CD14-positive monocyte (primary cell): Measurements from ENCODE around the gene S100A6. TPM values are rescaled to one million over a fixed set of nuclear protein-coding genes. Genes with fewer than 3 reads are reported as not detected.

Source experiments
- DNase-seq, 3 donors: peaks; one replicate each; pipeline ENCODE4 v3.0.0-alpha.2; 2011 to 2022
- H2AFZ ChIP-seq: 2 replicates; pipeline ENCODE4 v1.6.0; 2012; ENCODE audit warnings: mild to moderate bottlenecking, low read depth, low read length, inconsistent platforms; ENCODE audit not compliant: insufficient read depth, poor library complexity, severe bottlenecking
- H3K27ac ChIP-seq, 2 donors: 1 replicate in 1 of 2; 2 replicates in 1 of 2; pipeline ENCODE4 v1.5.1; 2012 to 2013; ENCODE audit warnings: low read length in 2 of 2, control low read depth in 1 of 2, inconsistent platforms in 1 of 2, low read depth in 1 of 2, mild to moderate bottlenecking in 1 of 2
- H3K27me3 ChIP-seq, 2 donors: one replicate each; pipeline versions ENCODE4 v1.6.0 to v1.6.1; 2011 to 2013; ENCODE audit warnings: low read length in 2 of 2; ENCODE audit not compliant: control insufficient read depth in 2 of 2, insufficient read depth in 2 of 2
- H3K36me3 ChIP-seq, 2 donors: replicated peaks in 1 of 2; 1 replicate in 1 of 2; 2 replicates in 1 of 2; pipeline versions ENCODE4 v1.5.1 to v1.6.1; 2012 to 2013; ENCODE audit warnings: low read length in 2 of 2, control low read depth in 1 of 2, inconsistent platforms in 1 of 2, mild to moderate bottlenecking in 1 of 2; ENCODE audit not compliant: insufficient read depth in 2 of 2, control insufficient read depth in 1 of 2
- H3K4me1 ChIP-seq, 2 donors: 1 replicate in 1 of 2; 2 replicates in 1 of 2; pipeline versions ENCODE4 v1.5.1 to v1.6.1; 2012 to 2013; ENCODE audit warnings: low read length in 2 of 2, control low read depth in 1 of 2, inconsistent platforms in 1 of 2, mild to moderate bottlenecking in 1 of 2, moderate library complexity in 1 of 2; ENCODE audit not compliant: insufficient read depth in 2 of 2, control insufficient read depth in 1 of 2
- H3K4me2 ChIP-seq: replicated peaks from 2 replicates; pipeline ENCODE3; 2012; ENCODE audit warnings: low read length, moderate library complexity, mild to moderate bottlenecking; ENCODE audit not compliant: poor library complexity, severe bottlenecking; ENCODE audit errors: extremely low read depth
- H3K4me3 ChIP-seq, 3 experiments: fragments of 200-600 bp in 1 of 3; sonication (generic) in 1 of 3; replicated peaks in 1 of 3; 1 replicate in 2 of 3; 2 replicates in 1 of 3; pipeline ENCODE4 v1.5.1; 2011 to 2013; ENCODE audit warnings: low read length in 3 of 3, mild to moderate bottlenecking in 3 of 3, control low read depth in 2 of 3, low read depth in 2 of 3, inconsistent platforms in 1 of 3, moderate library complexity in 1 of 3
- H3K79me2 ChIP-seq: 2 replicates; pipeline ENCODE4 v1.6.0; 2012; ENCODE audit warnings: mild to moderate bottlenecking, control low read depth, inconsistent platforms, low read length, moderate library complexity; ENCODE audit not compliant: insufficient read depth
- H3K9ac ChIP-seq: 2 replicates; pipeline ENCODE4 v1.6.0; 2017; ENCODE audit warnings: low read length, mild to moderate bottlenecking; ENCODE audit not compliant: insufficient read depth, poor library complexity, severe bottlenecking
- H3K9me3 ChIP-seq, 2 donors: replicated peaks in 1 of 2; 1 replicate in 1 of 2; 2 replicates in 1 of 2; pipeline versions ENCODE4 v1.5.1 to v1.6.1; 2012 to 2013; ENCODE audit warnings: low read length in 2 of 2, control low read depth in 1 of 2; ENCODE audit not compliant: control insufficient read depth in 1 of 2, insufficient read depth in 1 of 2
- H4K20me1 ChIP-seq: 2 replicates; pipeline ENCODE4 v1.6.0; 2012; ENCODE audit warnings: mild to moderate bottlenecking, low read length, control low read depth, moderate library complexity; ENCODE audit not compliant: insufficient read depth
- H3K27ac Mint-ChIP-seq, 7 donors: one replicate each; pipeline ENCODE4 v1.8.0; 2020; ENCODE audit warnings: mild to moderate bottlenecking in 7 of 7, mixed read lengths in 7 of 7, moderate library complexity in 6 of 7, inconsistent platforms in 2 of 7
- H3K27me3 Mint-ChIP-seq, 3 donors: one replicate each; pipeline ENCODE4 v1.8.0; 2021 to 2022; ENCODE audit warnings: low read depth in 3 of 3, mild to moderate bottlenecking in 3 of 3, mixed read lengths in 3 of 3, moderate library complexity in 3 of 3, inconsistent platforms in 1 of 3
- H3K36me3 Mint-ChIP-seq, 2 donors: one replicate each; pipeline ENCODE4 v1.8.0; 2020; ENCODE audit warnings: mixed read lengths in 2 of 2, inconsistent platforms in 1 of 2, mild to moderate bottlenecking in 1 of 2
- H3K4me1 Mint-ChIP-seq: one replicate; pipeline ENCODE4 v1.8.0; 2020; ENCODE audit warnings: mild to moderate bottlenecking, mixed read lengths
- H3K4me3 Mint-ChIP-seq, 2 donors: one replicate each; pipeline ENCODE4 v1.8.0; 2020; ENCODE audit warnings: mild to moderate bottlenecking in 2 of 2, mixed read lengths in 2 of 2, moderate library complexity in 1 of 2
- H3K9me3 Mint-ChIP-seq, 7 donors: one replicate each; pipeline ENCODE4 v1.8.0; 2020 to 2022; ENCODE audit warnings: mixed read lengths in 7 of 7, mild to moderate bottlenecking in 6 of 7, moderate library complexity in 6 of 7, inconsistent platforms in 2 of 7
- WGBS: methylation state at CpG from one replicate; pipeline ENCODE4 v1.1.5; 2013; ENCODE audit warnings: missing lambda C conversion rate; ENCODE audit not compliant: insufficient coverage; 5-methylcytosine and 5-hydroxymethylcytosine counted together
- intact Hi-C, 2 donors: fragments of 100-400 bp; cut with micrococcal nuclease; formaldehyde crosslinking; loops; one replicate each; pipeline versions ENCODE4 v1.15.0 to v1.15.1; 2023
- polyA plus RNA-seq, 3 donors: library from polyadenylated mRNA; depleted of rRNA in 1 of 3; unstranded in 2 of 3; stranded (reverse) in 1 of 3; fragments of 300-500 nt in 2 of 3; fragments of >200 nt in 1 of 3; fragmentation: Illumina TruSeq in 2 of 3; gene quantifications; 1 replicate in 2 of 3; 2 replicates in 1 of 3; pipeline ENCODE4 v1.2.3, GENCODE V29; 2012 to 2021
- TF ChIP-seq, protein P1 (sequence below): fragments of 200-600 bp; IDR thresholded peaks from one replicate; pipeline ENCODE4 v1.8.0; 2022; ENCODE audit warnings: antibody characterized with exemption, mild to moderate bottlenecking

S100A6 gene
- polyA plus RNA-seq, 3 donors, result 1,242 to 5,004 (median 4,414) TPM

- H3K36me3 ChIP-seq, result peaks cover 20 to 27% of the 10 kb centered on the region in 2 donors
Measured at GRCh38 chr1:153546371-153546770, 10.6 kb upstream of the S100A6 start.

DNA sequence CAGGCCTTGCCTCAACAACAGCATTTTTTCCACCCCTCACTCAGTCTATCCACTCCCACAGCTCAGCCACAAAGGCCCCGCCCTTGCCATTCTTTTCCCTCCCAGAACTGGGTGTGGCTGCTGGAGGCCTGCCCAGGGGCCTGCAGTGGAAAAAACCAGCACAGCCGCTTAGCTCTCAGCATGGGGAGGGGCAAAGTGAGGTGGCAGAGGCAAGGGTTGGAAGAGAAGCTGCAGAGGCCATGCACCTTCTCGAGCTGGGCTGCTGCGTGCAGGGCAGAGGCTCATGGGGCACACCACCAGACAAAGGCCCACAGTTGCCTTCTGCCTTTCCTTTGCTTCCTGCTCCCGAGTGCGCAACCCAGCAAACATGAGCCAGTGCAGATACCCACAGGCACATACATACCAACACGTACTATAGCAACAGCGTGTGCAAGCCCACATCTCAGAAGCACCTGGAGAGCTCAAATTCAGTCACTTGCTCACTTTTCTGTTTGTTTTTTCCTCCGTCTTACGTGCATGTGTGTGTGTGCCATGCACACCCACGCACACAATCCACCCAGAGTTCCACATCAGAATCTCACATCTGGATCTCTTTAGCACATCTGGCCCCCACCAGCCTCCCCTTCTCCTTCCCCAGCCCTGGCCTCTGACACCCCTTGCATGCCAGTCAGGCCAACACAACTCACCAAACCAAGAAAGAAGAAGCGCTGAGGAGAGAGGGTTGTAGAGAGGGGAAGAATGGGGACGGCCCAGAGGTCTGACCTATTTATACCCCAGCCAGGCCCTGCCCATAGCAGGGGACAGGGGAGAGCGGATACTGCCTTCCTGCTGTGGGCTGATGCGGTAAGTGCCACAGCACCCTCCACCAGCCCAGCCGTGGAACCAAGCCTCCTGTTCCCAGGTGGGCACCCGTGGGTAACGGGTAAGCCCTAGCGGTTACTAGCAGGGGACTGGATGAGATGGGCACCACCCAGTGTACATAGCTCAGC is 9.6 kb upstream of the S100A6 start, which contains the start of gene S100A4:
TSS of gene S100A4 (minus strand) at position 740 of the 989 bp plus-strand sequence. CDS start 1,012 bp downstream, outside the sequence.
- peaks cover 37% of the 10 kb centered on the region for H4K20me1 ChIP-seq
- peaks cover 92 to 98% of the 10 kb centered on the region in 2 donors for H3K4me1 ChIP-seq
- Mint-ChIP-seq H3K4me1 (peaks cover 99% of the 10 kb centered on the region), H3K9me3 (no peaks in the 10 kb centered on the region), H3K4me3 (peak within 1 kb of the TSS; percentile 98 to 100), H3K36me3 (peaks cover 27 to 32% of the 10 kb centered on the region in 2 donors), H3K27ac (peak within 1 kb of the TSS; percentile 95 to 98 (median 98)), H3K27me3 (peaks cover 0 to 6% (median 2%) of the 10 kb centered on the region in 3 donors)
- intact Hi-C loops, result loop anchor here in 1 of 2 donors (5.0 kb wide), 1 partner anchor 33 kb away; no protein-coding TSS in a partner anchor
- peak within 1 kb of the TSS; percentile 77 to 91 for H3K27ac ChIP-seq
- peak within 1 kb of the TSS; percentile 83 to 94 (median 87) for H3K4me3 ChIP-seq
- peak within 1 kb of the TSS; percentile 71 for H2AFZ ChIP-seq
- H3K9ac ChIP-seq, result peak within 1 kb of the TSS; percentile 70
- H3K79me2 ChIP-seq, result peaks cover 55% of the 10 kb centered on the region
- no peaks in the 10 kb centered on the region for H3K9me3 ChIP-seq
- peak; percentile 83 to 86 (median 83) for DNase-seq
- TF ChIP-seq, protein P1, sequence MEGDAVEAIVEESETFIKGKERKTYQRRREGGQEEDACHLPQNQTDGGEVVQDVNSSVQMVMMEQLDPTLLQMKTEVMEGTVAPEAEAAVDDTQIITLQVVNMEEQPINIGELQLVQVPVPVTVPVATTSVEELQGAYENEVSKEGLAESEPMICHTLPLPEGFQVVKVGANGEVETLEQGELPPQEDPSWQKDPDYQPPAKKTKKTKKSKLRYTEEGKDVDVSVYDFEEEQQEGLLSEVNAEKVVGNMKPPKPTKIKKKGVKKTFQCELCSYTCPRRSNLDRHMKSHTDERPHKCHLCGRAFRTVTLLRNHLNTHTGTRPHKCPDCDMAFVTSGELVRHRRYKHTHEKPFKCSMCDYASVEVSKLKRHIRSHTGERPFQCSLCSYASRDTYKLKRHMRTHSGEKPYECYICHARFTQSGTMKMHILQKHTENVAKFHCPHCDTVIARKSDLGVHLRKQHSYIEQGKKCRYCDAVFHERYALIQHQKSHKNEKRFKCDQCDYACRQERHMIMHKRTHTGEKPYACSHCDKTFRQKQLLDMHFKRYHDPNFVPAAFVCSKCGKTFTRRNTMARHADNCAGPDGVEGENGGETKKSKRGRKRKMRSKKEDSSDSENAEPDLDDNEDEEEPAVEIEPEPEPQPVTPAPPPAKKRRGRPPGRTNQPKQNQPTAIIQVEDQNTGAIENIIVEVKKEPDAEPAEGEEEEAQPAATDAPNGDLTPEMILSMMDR, result no peak
- peaks cover 20 to 27% of the 10 kb centered on the region in 2 donors for H3K36me3 ChIP-seq
- no peaks in the 10 kb centered on the region for H3K27me3 ChIP-seq
- 0% methylated on average over 15 of the region's 19 CpGs for WGBS
- peak within 1 kb of the TSS; percentile 98 for H3K4me2 ChIP-seq

More at GRCh38 chr1:153546371-153546770, 10.6 kb upstream of the S100A6 start:
- 91% methylated on average over 8 of the region's 8 CpGs for WGBS
- H3K4me2 ChIP-seq, result peak overlapping the region; percentile 98
- H3K27ac Mint-ChIP-seq, result peak overlapping the region; percentile 95 to 98 (median 98)
- peaks cover 99% of the 10 kb centered on the region for H3K4me1 Mint-ChIP-seq
- DNase-seq, result no peak
- H3K4me3 Mint-ChIP-seq, result peak overlapping the region; percentile 98 to 100
- H3K4me1 ChIP-seq, result peaks cover 92 to 98% of the 10 kb centered on the region in 2 donors
- peak overlapping the region in 2 of 3 experiments; percentile 87 to 94 for H3K4me3 ChIP-seq
- H4K20me1 ChIP-seq, result peaks cover 37% of the 10 kb centered on the region
- H3K9me3 Mint-ChIP-seq, result no peaks in the 10 kb centered on the region
- peaks cover 0 to 4% (median 2%) of the 10 kb centered on the region in 3 donors for H3K27me3 Mint-ChIP-seq
- no peaks in the 10 kb centered on the region for H3K27me3 ChIP-seq
- peak overlapping the region; percentile 77 to 91 for H3K27ac ChIP-seq
- H3K36me3 Mint-ChIP-seq, result peaks cover 31 to 33% of the 10 kb centered on the region in 2 donors
- TF ChIP-seq, protein P1, result no peak
- H3K9me3 ChIP-seq, result no peaks in the 10 kb centered on the region
- intact Hi-C loops, result loop anchor here in 1 of 2 donors (5.0 kb wide), 1 partner anchor 34 kb away; no protein-coding TSS in a partner anchor
- H3K79me2 ChIP-seq, result peaks cover 55% of the 10 kb centered on the region
- no peak overlapping the region for H3K9ac ChIP-seq
- no peak overlapping the region for H2AFZ ChIP-seq
